Progenitor cell of endocrine pancreas (in vitro differentiated cells): ENCODE data around the gene DIS3L2. TPM values are rescaled to one million over a fixed set of nuclear protein-coding genes. Genes with fewer than 3 reads are reported as not detected.

Experiments used
- DNase-seq: peaks from one replicate; pipeline ENCODE4 v3.0.0; 2021; ENCODE audit warnings: low spot score; ENCODE audit not compliant: unreplicated experiment
- H3K27ac Mint-ChIP-seq: 2 replicates; pipeline ENCODE4 v1.8.0; 2021; ENCODE audit warnings: mild to moderate bottlenecking, moderate library complexity, mixed read lengths
- H3K27me3 Mint-ChIP-seq: 2 replicates; pipeline ENCODE4 v1.8.0; 2021; ENCODE audit warnings: mixed read lengths
- H3K36me3 Mint-ChIP-seq: 2 replicates; pipeline ENCODE4 v1.8.0; 2022; ENCODE audit warnings: mixed read lengths; ENCODE audit not compliant: insufficient read depth
- H3K4me1 Mint-ChIP-seq: 2 replicates; pipeline ENCODE4 v1.8.0; 2021; ENCODE audit warnings: low read depth, mixed read lengths
- H3K4me3 Mint-ChIP-seq: 2 replicates; pipeline ENCODE4 v1.8.0; 2021; ENCODE audit warnings: low read depth, mild to moderate bottlenecking, moderate library complexity, mixed read lengths
- H3K9me3 Mint-ChIP-seq: 2 replicates; pipeline ENCODE4 v1.8.0; 2021; ENCODE audit warnings: low read depth, mixed read lengths
- CTCF ChIP-seq: fragments of 200-600 bp; sonication (generic); IDR thresholded peaks from one replicate; pipeline ENCODE4 v1.5.0; 2021; ENCODE audit warnings: antibody characterized with exemption, mild to moderate bottlenecking; ENCODE audit not compliant: unreplicated experiment
- total RNA-seq: library from RNA; stranded (reverse); gene quantifications from 2 replicates; pipeline ENCODE4 v1.2.1, GENCODE V29; 2021

The DIS3L2 gene
- total RNA-seq, 1 donor from 2014 or later = 59.3 TPM

GRCh38 chr2:232139786-232140562, 178.5 kb downstream of the DIS3L2 start:
- DNase-seq = no peak
- Mint-ChIP-seq H3K27me3 (no peaks in the 10 kb centered on the region), H3K9me3 (no peaks in the 10 kb centered on the region), H3K27ac (no peak overlapping the region), H3K36me3 (no peaks in the 10 kb centered on the region), H3K4me3 (no peak overlapping the region), H3K4me1 (no peaks in the 10 kb centered on the region)
- TF ChIP-seq CTCF = no peak

- TF ChIP-seq CTCF = no peak
- Mint-ChIP-seq H3K9me3 (no peaks in the 10 kb centered on the region), H3K27me3 (no peaks in the 10 kb centered on the region), H3K4me3 (no peak overlapping the region), H3K36me3 (no peaks in the 10 kb centered on the region), H3K27ac (no peak overlapping the region), H3K4me1 (no peaks in the 10 kb centered on the region)
- DNase-seq = no peak
Measured at GRCh38 chr2:232141591-232141990, 180.1 kb downstream of the DIS3L2 start.

- Mint-ChIP-seq H3K9me3 (no peaks in the 10 kb centered on the region), H3K27ac (no peak overlapping the region), H3K4me3 (no peak overlapping the region), H3K4me1 (no peaks in the 10 kb centered on the region), H3K27me3 (no peaks in the 10 kb centered on the region), H3K36me3 (no peaks in the 10 kb centered on the region)
- peak; percentile 74 for TF ChIP-seq CTCF
- no peak for DNase-seq
Measured at GRCh38 chr2:232142049-232142448, 180.5 kb downstream of the DIS3L2 start.

- H3K4me3 Mint-ChIP-seq = no peak overlapping the region
- no peak overlapping the region for H3K27ac Mint-ChIP-seq
- H3K4me1 Mint-ChIP-seq = no peaks in the 10 kb centered on the region
- no peaks in the 10 kb centered on the region for H3K27me3 Mint-ChIP-seq
- no peaks in the 10 kb centered on the region for H3K36me3 Mint-ChIP-seq
- H3K9me3 Mint-ChIP-seq = no peaks in the 10 kb centered on the region
- DNase-seq = no peak
- no peak for TF ChIP-seq CTCF
Measured at GRCh38 chr2:232142502-232142901, 181.0 kb downstream of the DIS3L2 start.

- TF ChIP-seq CTCF = no peak
- Mint-ChIP-seq H3K27ac (no peak overlapping the region), H3K36me3 (no peaks in the 10 kb centered on the region), H3K27me3 (no peaks in the 10 kb centered on the region), H3K4me3 (no peak overlapping the region), H3K9me3 (no peaks in the 10 kb centered on the region), H3K4me1 (no peaks in the 10 kb centered on the region)
- no peak for DNase-seq
Measured at GRCh38 chr2:232146294-232146693, 184.8 kb downstream of the DIS3L2 start.
